Brain pericyte (primary cell): ENCODE measurements around the gene FAM210B.
A peak's percentile ranks its signal among the peaks of the same experiment; 100 is the strongest.
"Not testable (repeated sequence)": the region's sequence is repeated elsewhere in the genome, so short reads cannot be mapped to it uniquely, and the experiment has no call there.

Experiments used
- DNase-seq: peaks from one replicate; pipeline ENCODE4 v3.0.0-alpha.2; 2012; ENCODE audit warnings: low read depth, low spot score

FAM210B gene

GRCh38 chr20:56360133-56360907 is 1.5 kb downstream of the FAM210B start:
- DNase-seq = no peak

- DNase-seq = no peak
These were observed 2.1 kb downstream of the FAM210B start for GRCh38 chr20:56360908-56361205.

- DNase-seq = no peak
These were observed 3.1 kb downstream of the FAM210B start for GRCh38 chr20:56361900-56362299.

GRCh38 chr20:56362833-56363413 is 4.1 kb downstream of the FAM210B start:
- no peak for DNase-seq

GRCh38 chr20:56363491-56363890 is 4.7 kb downstream of the FAM210B start:
- no peak for DNase-seq

GRCh38 chr20:56368351-56369134 is 9.8 kb downstream of the FAM210B start:
- no peak for DNase-seq

GRCh38 chr20:56369179-56369578 is 10.4 kb downstream of the FAM210B start:
- DNase-seq = no peak

GRCh38 chr20:56371977-56372376 is 13.2 kb downstream of the FAM210B start:
- no peak for DNase-seq

GRCh38 chr20:56372850-56373249 is 14.1 kb downstream of the FAM210B start:
- DNase-seq = no peak

GRCh38 chr20:56373942-56374341 is 15.2 kb downstream of the FAM210B start:
- DNase-seq = peak; percentile 34

- no peak for DNase-seq
These were observed 17.6 kb downstream of the FAM210B start for GRCh38 chr20:56376331-56376730.

- DNase-seq = no peak
These were observed 19.6 kb downstream of the FAM210B start for GRCh38 chr20:56378386-56378785.

GRCh38 chr20:56380375-56380774 is 21.6 kb downstream of the FAM210B start:
- DNase-seq = no peak

GRCh38 chr20:56381501-56381900 is 22.7 kb downstream of the FAM210B start:
- DNase-seq = no peak

- no peak for DNase-seq
These were observed 23.9 kb downstream of the FAM210B start for GRCh38 chr20:56382696-56383095.

- DNase-seq = no peak
These were observed 24.6 kb downstream of the FAM210B start for GRCh38 chr20:56383334-56383733.

GRCh38 chr20:56385130-56385529 is 26.4 kb downstream of the FAM210B start:
- no peak for DNase-seq

- DNase-seq = no peak
These were observed 27.4 kb downstream of the FAM210B start for GRCh38 chr20:56386219-56386618.

GRCh38 chr20:56388882-56389281 is 30.1 kb downstream of the FAM210B start:
- DNase-seq = no peak

GRCh38 chr20:56389807-56390206 is 31.0 kb downstream of the FAM210B start:
- DNase-seq = no peak

- not testable (repeated sequence) for DNase-seq
These were observed 31.6 kb downstream of the FAM210B start for GRCh38 chr20:56390396-56390795.

GRCh38 chr20:56391037-56391436 is 32.3 kb downstream of the FAM210B start:
- DNase-seq = no peak
